ENCODE results near the gene LTN1. TPM values are rescaled to one million over a fixed set of nuclear protein-coding genes. Genes with fewer than 3 reads are reported as not detected.

LTN1 gene
- polyA plus RNA-seq, 1 of the 3 experiments (the other 2 are of a cell fraction) = 3.2 TPM

DNA sequence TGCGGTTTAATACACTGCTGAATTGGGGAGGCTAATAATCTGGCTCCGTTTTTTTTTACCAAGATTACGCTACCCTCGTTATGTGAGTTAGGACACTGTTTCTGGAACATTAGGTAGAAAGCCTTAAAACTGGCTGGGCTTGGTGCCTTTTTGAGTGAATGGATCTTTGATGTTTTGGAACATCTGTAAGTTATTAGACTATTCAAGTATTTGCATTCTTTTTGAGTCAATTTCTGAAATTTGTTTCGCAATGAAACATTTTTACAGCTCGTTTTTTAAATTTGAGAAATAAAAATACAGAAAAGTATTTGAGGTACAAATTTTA lies 106.9 kb downstream of the LTN1 start:
- Histone ChIP-seq H3K36me3 (replicated peaks in 1 of 2; ENCODE audit: control insufficient read depth in 1 of 2, insufficient read depth in 2 of 2, low read length in 1 of 2) (peaks cover 20 to 22% of the 10 kb centered on the region in 2 experiments), H3K27me3 (ENCODE audit: insufficient read depth) (no peaks in the 10 kb centered on the region), H3K9me3 (no peaks in the 10 kb centered on the region), H3K4me1 (ENCODE audit: control insufficient read depth in 1 of 2, insufficient read depth in 2 of 2, low read depth in 1 of 2, low read length in 1 of 2) (peaks cover 2 to 4% of the 10 kb centered on the region in 2 experiments; a peak in 2 of 4 replicates), H3K4me2 (no peak overlapping the region), H4K20me1 (ENCODE audit: insufficient read depth) (no peaks in the 10 kb centered on the region), H2AFZ (ENCODE audit: low read depth) (peak overlapping the region; percentile 96), H3K4me3 (ENCODE audit: low read depth in 2 of 2, low read length in 1 of 2) (no peak overlapping the region), H3K9me2 (no peaks in the 10 kb centered on the region), H3F3A (replicated peaks; ENCODE audit: insufficient read depth) (no peaks in the 10 kb centered on the region), H3K9ac (no peak overlapping the region), H3K27ac (ENCODE audit: low read depth in 2 of 2, low read length in 1 of 2) (peak overlapping the region in 1 of 2 experiments; percentile 87; a peak in 2 of 4 replicates), H3K79me2 (ENCODE audit: insufficient read depth) (peaks cover 10% of the 10 kb centered on the region)
- 84% methylated on average over 6 of the region's 6 CpGs for WGBS (ENCODE audit: low lambda C conversion rate)
- POLR2A ChIA-PET = no interaction called here
- CTCF ChIA-PET = no interaction called here
- no peak for DNase-seq
- TF ChIP-seq FOXJ3 (CRISPR knock-in tag; IDR thresholded peaks at IDR 0.05) = no peak
- TF ChIP-seq, protein P1, sequence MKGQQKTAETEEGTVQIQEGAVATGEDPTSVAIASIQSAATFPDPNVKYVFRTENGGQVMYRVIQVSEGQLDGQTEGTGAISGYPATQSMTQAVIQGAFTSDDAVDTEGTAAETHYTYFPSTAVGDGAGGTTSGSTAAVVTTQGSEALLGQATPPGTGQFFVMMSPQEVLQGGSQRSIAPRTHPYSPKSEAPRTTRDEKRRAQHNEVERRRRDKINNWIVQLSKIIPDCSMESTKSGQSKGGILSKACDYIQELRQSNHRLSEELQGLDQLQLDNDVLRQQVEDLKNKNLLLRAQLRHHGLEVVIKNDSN (IDR thresholded peaks at IDR 0.05; ENCODE audit: borderline replicate concordance, low read depth) = no peak
- TF ChIP-seq GABPA (IDR thresholded peaks at IDR 0.05; ENCODE audit: low read depth) = no peak
- TF ChIP-seq CHD2 (IDR thresholded peaks at IDR 0.05; ENCODE audit: low read length, partially characterized antibody) = no peak
- no peak for TF ChIP-seq MXI1 (IDR thresholded peaks at IDR 0.05; ENCODE audit: low read depth, low read length)
- TF ChIP-seq EZH2phosphoT487 (IDR thresholded peaks at IDR 0.05; ENCODE audit: borderline replicate concordance, low read depth) = no peak
- no peak for TF ChIP-seq GATA2 (CRISPR knock-in tag; IDR thresholded peaks at IDR 0.05)
- no peak for TF ChIP-seq YY1 (IDR thresholded peaks at IDR 0.05; ENCODE audit: low read depth)
- no peak for TF ChIP-seq USF2 (IDR thresholded peaks at IDR 0.05; ENCODE audit: borderline replicate concordance, low read depth, low read length)
- no peak for TF ChIP-seq NRF1 (IDR thresholded peaks at IDR 0.05; ENCODE audit: low read depth, low read length)
- no peak for TF ChIP-seq MEF2A (IDR thresholded peaks at IDR 0.05; ENCODE audit: borderline replicate concordance, low read depth)

DNA sequence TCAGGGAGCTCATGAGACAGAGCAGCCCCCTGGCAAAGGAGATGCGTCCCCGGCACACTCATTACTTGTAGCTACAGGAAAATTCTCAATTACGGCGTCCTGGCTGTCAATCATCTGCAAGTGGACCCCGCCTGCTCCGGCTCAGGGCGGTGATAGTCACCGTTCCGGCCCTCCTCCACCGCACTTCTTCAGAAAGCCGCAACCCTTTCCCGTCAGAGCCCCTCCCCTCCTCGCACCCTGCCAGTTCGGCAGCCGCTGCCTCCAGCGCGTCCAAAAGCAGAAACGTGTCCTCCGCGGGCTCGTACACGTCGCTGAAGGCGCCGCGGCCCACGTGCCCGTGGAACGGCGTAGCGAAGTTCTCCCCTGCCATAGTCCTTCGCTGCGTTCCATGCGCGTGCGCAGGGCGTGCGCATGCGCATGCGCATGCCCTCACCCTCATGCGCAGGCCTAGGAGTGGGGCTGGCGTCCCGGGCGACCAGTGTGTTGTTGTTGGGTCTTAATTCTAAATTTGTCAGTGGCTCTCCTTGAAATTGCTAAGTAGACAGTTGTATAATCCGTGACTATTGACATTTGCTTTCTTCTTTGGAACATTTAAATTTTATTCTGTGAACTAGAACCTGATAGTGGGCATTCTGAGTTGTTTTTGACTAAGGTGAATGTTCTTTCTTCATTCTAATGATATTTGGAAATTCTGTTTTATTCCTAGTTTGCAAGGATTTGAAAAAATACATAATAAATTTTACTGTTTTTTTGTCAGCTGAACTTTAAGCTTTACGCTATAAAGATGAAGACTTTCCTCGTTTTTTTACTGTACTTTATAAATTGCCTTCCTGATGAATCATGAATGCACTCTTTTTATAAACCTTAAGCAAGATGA lies 107.5 kb downstream of the LTN1 start:
- Histone ChIP-seq H3K36me3 (replicated peaks in 1 of 2; ENCODE audit: control insufficient read depth in 1 of 2, insufficient read depth in 2 of 2, low read length in 1 of 2) (peaks cover 20 to 26% of the 10 kb centered on the region in 2 experiments), H3F3A (replicated peaks; ENCODE audit: insufficient read depth) (no peaks in the 10 kb centered on the region), H3K79me2 (ENCODE audit: insufficient read depth) (peaks cover 10% of the 10 kb centered on the region), H3K4me1 (ENCODE audit: control insufficient read depth in 1 of 2, insufficient read depth in 2 of 2, low read depth in 1 of 2, low read length in 1 of 2) (peaks cover 2 to 4% of the 10 kb centered on the region in 2 experiments; a peak in 2 of 4 replicates), H4K20me1 (ENCODE audit: insufficient read depth) (no peaks in the 10 kb centered on the region), H3K27me3 (ENCODE audit: insufficient read depth) (no peaks in the 10 kb centered on the region), H3K4me3 (ENCODE audit: low read depth in 2 of 2, low read length in 1 of 2) (peak overlapping the region; percentile 66 to 70), H3K9me2 (no peaks in the 10 kb centered on the region), H3K9ac (peak overlapping the region; percentile 78), H3K4me2 (peak overlapping the region; percentile 77), H3K27ac (ENCODE audit: low read depth in 2 of 2, low read length in 1 of 2) (peak overlapping the region; percentile 87 to 98), H2AFZ (ENCODE audit: low read depth) (peak overlapping the region; percentile 96), H3K9me3 (no peaks in the 10 kb centered on the region)
- WGBS (ENCODE audit: low lambda C conversion rate) = 7% methylated on average over 36 of the region's 47 CpGs
- ChIA-PET POLR2A (interaction anchor here (0.6 kb wide), 1 partner anchor 476 kb away, joined by 3 read pairs; no protein-coding TSS in a partner anchor), CTCF (interaction anchor here (1.4 to 1.6 kb wide), 2 partner anchors 38 to 140 kb away, joined by 4 to 9 read pairs; no protein-coding TSS in a partner anchor)
- peak; percentile 94 for DNase-seq
- TF ChIP-seq POLR2AphosphoS5 (IDR thresholded peaks at IDR 0.05; ENCODE audit: low read depth, low read length) (peak; percentile 86), FOXJ3 (CRISPR knock-in tag; IDR thresholded peaks at IDR 0.05) (peak; percentile 72; the same call in 1 of the 2 replicates), NRF1 (IDR thresholded peaks at IDR 0.05; ENCODE audit: low read depth, low read length) (peak; percentile 100), RCOR1 (IDR thresholded peaks at IDR 0.05; ENCODE audit: low read length) (peak; percentile 49; the same call in 1 of the 2 replicates), RXRA (IDR thresholded peaks at IDR 0.05; ENCODE audit: borderline replicate concordance, low read depth) (no peak), USF2 (IDR thresholded peaks at IDR 0.05; ENCODE audit: borderline replicate concordance, low read depth, low read length) (peak; percentile 39; the same call in 1 of the 2 replicates), GATA2 (CRISPR knock-in tag; IDR thresholded peaks at IDR 0.05) (no peak), TAF1 (IDR thresholded peaks at IDR 0.05; ENCODE audit: borderline replicate concordance, low read depth, low read length) (peak; percentile 72), MXI1 (IDR thresholded peaks at IDR 0.05; ENCODE audit: low read depth, low read length) (peak; percentile 93), RFX5 (IDR thresholded peaks at IDR 0.05; ENCODE audit: low read length) (no peak), EZH2phosphoT487 (IDR thresholded peaks at IDR 0.05; ENCODE audit: borderline replicate concordance, low read depth) (no peak), NFIC (IDR thresholded peaks at IDR 0.05; ENCODE audit: borderline replicate concordance) (no peak), FOXM1 (IDR thresholded peaks at IDR 0.05; ENCODE audit: low read depth) (no peak), TEAD4 (IDR thresholded peaks at IDR 0.05; ENCODE audit: borderline replicate concordance, insufficient read depth) (no peak), CHD2 (IDR thresholded peaks at IDR 0.05; ENCODE audit: low read length, partially characterized antibody) (peak; percentile 74), JUND (IDR thresholded peaks at IDR 0.05) (no peak)
- TF ChIP-seq, protein P2, sequence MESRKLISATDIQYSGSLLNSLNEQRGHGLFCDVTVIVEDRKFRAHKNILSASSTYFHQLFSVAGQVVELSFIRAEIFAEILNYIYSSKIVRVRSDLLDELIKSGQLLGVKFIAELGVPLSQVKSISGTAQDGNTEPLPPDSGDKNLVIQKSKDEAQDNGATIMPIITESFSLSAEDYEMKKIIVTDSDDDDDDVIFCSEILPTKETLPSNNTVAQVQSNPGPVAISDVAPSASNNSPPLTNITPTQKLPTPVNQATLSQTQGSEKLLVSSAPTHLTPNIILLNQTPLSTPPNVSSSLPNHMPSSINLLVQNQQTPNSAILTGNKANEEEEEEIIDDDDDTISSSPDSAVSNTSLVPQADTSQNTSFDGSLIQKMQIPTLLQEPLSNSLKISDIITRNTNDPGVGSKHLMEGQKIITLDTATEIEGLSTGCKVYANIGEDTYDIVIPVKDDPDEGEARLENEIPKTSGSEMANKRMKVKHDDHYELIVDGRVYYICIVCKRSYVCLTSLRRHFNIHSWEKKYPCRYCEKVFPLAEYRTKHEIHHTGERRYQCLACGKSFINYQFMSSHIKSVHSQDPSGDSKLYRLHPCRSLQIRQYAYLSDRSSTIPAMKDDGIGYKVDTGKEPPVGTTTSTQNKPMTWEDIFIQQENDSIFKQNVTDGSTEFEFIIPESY (IDR thresholded peaks at IDR 0.05; ENCODE audit: borderline replicate concordance, low read depth) = 0 out of 2 replicates have a peak, but pooled peaks have one; percentile 19

All from SK-N-SH (cell line).